GM20431 (cell line): Measurements from ENCODE around the gene CCDC60.

ENCODE experiments used
- in situ Hi-C: fragments of 300-500 bp; cut with MseI, MboI; formaldehyde crosslinking; loops from one replicate; pipeline ENCODE4 v1.15.0; 2020; ENCODE audit warnings: low sequenced_read_pairs; ENCODE audit not compliant: unreplicated experiment

CCDC60 gene, protein sequence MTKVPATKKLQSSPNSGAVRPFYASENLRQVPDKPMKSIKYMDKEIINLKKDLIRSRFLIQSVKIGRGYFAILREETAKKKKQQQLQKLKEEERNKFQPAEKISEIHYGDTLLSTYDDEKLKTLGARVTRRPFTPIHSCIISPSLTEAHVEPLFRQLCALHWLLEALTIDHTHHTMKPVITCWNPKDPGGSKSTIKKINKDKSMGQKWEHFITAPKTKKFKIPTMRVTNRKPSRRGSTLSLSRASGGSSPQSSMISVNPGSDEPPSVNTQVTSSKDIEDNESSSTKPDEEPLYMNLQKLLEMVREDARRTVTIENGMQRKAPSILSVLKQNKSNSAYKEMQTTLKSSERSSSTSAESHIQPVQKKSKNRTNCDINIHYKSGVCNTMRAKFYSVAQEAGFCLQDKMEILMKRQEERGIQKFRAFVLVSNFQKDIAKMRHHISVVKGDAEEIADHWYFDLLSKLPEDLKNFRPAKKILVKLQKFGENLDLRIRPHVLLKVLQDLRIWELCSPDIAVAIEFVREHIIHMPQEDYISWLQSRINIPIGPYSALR

DNA sequence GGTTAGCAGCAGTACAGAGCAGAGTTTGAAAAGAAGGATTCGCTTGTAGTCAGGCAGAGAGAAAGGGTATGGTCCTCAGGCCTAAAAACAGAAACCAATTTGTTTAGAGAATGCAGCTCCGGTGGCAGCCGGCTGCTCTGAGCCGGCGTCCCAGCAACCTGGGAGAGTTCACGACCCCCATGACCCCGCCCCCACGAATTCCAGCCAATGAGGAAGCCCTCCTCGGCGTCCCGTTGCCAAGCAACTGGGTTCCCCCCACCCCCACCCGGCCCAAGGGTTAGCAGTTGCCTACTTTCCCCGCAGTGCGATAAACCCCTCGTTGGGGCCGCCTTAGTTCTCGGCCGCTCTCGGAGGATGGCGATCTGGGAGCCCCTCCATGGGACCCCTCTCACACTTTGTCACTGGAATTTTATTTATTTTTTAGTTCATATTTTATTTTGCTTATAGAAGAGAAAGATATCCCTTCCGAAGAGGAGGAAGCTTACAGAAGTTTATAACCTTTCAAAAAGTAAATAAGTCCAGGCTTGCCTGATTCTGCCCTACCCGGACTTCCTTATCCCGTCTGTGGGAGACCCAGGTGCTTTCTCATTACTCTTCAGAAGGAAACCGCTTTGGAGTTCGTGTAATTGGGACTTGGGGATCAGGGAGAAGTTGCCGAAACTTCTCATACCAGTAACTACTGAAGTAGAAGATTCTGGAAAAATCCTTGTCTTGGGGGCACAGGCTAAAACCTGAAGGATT lies at the start of gene CCDC60:
CCDC60 (plus strand) TSS at position 300 of the 741 bp plus-strand sequence. CDS start 448 bp downstream, outside the sequence.
- in situ Hi-C loops = no loop called here

DNA sequence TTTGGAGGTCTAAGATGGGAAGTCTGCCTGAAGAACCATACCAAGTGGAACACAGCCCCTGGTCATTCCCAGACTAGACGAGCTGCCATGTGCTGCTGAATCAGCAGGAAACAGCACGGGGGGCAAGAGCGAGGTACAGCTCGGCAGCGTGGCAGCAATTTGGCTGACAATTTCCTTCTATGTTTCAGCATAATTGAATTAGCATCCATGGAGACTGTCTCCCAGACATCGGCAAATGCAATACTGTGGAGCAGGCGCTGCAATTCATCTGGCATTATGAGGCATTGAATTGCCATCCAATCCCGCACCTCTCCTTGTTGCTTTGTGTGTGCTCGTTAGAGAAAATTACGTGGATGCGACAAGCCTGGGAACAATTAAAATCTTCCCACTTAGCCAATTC lies 46.0 kb upstream of the CCDC60 start:
- in situ Hi-C loops = no loop called here

DNA sequence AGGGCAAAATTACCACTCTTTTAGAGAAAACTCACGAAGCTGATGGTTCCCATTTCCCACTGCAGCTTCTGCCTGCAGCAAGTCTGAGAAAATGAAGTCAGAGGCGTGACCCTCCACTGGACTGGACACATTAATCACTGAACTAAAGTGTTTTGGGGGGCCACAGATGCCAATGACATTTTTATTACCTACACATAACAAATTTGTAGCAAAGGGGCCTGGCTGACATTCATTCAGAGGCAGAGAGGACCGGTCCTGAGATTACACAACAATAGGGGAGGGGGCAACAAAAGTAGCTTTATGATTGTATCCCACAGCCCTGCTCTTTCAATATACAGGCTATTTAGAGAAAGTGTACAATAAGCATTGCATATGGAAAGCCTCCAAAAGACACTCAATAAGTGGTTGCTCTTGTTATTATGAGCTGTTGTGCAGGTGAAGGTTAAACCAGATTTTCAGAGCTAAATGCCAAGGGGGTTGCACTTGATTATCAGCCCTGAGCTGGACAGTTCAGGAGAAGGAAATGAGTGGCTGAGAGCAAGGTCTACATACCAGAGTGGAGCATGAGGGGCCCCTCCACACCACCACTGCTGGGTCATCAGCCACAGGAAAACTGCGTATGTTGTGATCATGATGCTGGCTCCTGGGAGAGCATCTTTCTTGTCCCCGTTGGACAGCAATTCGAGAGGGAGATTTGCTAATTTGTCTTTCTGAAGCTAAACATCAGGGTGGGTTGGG lies 41.5 kb upstream of the CCDC60 start:
- in situ Hi-C loops = no loop called here

DNA sequence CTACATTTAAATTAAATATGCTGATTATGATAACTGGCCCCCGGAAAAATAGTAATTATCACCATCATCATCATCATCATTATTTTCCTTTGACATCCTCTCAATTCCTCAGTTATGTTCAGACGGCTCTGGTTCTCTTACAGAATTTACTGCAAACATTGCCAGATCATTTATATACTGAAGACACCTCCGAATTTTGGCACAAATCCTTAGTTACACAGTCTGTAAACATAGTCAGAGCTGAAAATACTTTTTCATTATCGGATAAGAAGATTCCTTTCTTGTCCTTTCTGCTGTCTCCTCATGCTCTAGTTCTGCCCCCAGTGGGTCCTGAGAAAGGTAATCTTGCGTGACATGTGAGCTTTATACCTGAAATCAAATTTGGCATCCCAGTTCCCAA lies 40.3 kb upstream of the CCDC60 start:
- in situ Hi-C loops = no loop called here

DNA sequence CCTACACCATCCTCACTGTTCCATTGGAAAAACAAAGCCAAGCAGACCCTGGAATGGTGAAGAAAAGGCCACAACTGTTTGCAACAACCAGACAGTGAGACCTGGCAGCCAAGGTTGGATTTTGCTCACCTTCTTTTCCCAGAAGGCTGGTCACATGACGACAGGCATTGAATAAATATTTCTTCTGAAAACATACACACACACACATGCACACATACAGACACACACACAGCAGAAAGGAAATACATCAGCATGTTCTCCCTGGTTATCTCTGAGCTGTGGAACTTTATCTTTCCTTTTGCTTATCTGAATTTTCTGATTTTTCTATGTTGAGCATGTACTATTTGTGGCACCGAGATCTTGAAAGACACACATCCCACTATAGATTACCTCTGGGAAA lies 38.0 kb upstream of the CCDC60 start:
- in situ Hi-C loops = no loop called here

DNA sequence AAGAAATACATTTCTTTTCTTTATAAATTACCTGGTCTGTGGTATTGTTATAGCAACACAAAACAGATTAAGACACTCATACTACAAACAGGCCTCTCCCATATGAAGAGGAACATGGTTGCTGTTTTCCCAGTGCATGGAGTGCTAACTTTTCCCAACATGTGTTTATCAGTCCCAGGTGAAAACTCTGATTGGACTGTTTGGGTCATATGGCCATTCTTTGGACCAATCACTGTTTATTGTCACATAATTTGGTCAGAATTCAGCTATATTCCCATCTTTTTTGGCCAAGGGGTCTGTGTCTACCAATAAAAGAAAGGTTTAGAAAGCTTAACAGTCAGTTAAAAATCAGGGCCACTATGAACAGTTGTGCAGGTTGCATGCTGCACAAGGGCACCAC lies 35.4 kb upstream of the CCDC60 start:
- in situ Hi-C loops = no loop called here

DNA sequence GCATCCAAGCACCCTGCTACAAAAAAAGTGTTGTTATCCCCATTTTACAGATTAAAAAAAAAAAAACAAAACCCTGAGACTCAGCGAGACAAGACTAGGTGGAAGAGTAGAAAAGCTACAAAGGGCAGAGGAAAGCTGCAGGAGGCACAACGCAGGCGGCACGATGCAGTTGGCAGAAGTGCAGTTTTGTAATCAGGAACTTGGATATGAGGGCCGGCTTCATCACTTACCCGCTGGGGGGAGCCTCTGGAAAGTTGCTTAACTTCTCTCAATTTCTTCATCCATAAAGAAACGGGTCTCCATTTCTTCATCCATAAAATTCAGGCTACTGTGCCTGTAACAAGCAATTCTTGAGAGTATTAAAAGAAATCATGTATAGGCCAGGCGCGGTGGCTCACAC lies 33.1 kb upstream of the CCDC60 start:
- in situ Hi-C loops = no loop called here

DNA sequence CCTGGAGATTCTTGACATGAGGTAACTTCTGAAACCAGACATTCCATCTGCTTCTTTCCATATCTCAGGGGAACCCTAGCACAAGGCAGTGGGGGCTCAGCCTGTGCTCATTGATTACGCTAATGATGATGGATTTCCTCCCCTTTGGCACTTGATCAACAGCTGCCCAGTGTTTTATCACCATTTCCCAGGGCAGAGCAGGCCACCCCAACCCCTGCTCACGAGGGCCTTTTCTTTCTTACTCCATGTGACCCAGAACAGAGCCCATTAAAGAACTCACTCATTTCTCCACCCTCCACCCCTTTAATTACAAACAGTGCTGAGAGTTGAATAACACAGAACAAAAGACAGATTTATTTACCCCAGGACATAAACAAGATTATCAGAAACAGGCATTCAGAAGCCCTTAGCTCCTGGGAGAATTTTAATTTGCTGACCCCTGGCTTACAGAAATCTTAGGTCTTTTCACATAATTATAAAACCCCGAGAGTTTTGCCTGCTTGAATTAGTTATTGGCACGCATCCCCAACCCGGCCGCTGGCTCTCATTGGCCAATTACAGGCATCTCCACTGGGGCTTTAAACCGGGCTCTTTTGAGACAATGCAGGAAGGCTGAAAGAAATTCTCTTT lies 32.0 kb upstream of the CCDC60 start:
- in situ Hi-C loops = no loop called here

DNA sequence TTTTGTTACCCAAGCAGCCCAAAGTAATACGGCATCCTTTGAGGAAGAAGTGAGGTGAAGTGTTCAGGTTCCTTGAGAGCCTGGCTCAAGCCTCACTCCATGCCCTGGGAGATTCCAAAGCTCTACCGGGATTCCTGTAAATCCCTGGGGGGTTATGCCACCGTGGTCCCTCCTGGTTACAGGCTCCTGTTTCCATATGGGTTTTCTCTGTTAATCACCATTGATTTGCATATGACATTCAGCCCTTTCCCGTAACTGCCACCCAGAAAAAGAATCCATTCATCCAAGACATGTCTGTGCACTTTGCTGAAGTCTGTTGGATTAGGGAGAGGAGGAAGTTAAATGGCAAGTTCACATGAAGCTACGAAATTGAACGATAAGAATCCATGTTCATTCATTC lies 27.9 kb upstream of the CCDC60 start:
- in situ Hi-C loops = no loop called here

DNA sequence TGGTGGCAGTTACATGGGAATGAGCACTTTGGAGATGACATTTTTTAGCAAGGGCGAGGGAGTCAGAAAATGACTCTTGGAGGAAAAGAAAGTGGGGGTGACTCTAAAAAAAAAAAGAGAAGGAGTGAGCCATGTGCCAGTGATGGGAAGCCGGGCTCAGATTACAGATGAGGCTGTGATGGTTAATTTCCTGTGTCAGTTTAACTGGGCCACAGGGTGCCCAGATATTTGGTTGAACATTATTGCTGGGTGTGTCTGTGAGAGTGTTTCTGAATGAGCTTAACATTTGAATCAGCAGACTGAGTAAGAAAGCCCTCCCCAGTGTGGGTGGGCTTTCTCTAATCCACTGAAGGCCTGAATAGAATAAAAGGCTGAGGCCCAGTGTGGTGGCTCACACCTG lies 26.8 kb upstream of the CCDC60 start:
- in situ Hi-C loops = no loop called here

DNA sequence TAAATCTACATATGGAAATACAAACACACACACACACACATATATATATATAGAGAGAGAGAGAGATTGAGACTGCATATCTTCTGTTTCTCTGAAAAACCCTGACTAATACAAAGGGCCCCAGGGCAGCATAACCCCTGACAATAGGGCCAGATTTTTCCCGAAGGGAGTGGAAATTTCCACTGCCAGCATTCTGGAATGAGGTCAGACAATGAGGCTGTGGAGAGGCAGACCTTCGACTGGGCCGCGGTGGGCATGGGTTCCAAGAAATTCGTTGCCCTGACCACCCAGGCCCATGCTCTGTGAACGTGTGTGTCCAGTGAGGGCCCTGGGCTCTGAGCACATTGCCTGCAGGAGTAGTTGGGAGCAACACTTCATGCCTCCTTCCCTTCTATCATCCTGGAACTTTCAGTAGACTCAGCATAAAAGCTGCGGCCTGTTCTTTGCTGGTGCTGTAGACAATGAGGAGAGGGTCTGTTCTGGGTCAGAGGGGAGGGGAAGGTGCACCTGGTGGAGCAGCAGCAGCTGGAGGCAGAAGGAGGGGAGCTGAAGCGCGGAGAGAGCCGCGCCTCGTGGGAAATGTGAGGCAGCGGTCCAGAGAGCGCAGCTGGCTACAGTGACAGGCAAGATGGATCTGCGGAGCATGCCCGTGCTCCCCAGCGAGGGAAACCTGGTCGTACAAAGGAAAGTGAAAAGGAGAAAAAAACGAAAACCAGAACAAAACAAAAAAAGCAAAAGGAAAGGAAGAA lies 25.6 kb upstream of the CCDC60 start:
- in situ Hi-C loops = no loop called here

DNA sequence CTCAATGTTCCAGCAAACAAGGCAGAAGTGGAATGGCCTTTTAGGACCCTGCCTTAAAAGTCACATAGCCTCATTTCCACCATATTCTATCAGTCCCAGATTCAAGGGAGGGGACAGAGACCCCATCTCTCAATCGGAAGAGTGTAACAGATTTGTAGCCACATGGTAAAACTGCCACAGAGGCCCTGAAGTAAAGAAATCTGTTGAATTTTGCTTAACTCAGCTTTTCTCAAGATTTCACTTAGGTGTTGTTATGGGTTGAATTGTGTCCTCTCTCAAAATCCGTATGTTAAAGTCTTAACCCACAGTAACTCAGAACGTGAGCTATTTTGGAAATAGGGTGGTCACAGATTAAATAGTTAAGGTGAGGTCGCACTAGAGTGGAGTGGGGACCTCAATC lies 22.7 kb upstream of the CCDC60 start:
- in situ Hi-C loops = no loop called here

DNA sequence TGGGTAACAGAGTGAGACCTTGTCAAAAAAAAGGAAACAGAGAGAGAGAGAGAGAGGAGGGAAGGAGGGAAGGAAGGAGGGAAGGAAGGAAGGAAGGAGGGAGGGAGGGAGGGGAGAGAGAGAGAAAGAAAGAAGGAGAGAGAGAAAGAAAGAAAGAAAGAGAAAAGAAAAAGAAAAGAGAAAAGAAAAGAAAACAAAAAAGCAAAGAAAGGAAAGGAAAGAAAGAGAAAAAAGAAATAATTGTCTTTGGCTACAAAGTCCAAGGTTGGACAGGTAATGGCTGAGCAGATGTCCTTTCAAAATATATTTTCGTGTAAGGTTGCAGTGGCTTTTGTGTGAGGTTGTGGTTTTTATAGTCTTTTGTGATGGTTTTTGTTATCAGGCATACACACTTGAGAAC lies 21.6 kb upstream of the CCDC60 start:
- in situ Hi-C loops = no loop called here

DNA sequence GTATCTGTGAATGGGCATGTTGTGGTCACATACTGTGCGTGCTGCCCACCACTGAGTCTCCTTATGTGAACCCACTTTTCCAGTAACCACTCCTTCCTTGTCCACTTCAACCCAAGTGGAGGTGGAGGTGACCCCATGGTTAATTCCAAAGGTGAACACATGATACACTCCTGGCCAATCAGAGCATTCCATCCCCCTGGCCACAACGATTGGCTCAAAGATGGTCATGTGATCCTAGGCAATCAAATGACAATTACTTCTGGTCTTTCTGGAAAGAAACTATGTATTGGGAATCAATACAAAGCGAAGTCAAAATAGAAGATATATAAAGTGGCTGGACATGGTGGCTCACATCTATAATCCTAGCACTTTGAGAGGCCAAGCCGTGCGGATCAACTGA lies 20.2 kb upstream of the CCDC60 start:
- in situ Hi-C loops = no loop called here

DNA sequence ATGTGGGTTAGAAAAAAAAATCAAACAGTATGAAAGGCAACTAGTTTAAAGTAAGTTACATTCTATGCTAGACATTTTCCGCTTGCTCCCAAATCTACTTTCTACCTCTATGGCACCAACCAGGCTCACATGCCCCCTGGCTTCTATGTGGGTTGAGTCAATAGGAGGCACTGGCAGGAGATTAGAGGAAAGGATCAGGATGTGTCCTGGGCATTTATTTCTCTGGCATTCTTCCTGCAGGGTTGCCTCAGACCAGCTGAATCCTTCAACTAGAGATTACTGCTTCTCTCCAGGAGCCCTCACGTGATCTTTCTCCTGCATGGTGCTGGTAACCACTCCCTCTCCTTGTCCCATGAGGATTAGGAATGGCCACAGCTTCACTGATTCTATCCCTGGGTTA lies 14.9 kb upstream of the CCDC60 start:
- in situ Hi-C loops = no loop called here

DNA sequence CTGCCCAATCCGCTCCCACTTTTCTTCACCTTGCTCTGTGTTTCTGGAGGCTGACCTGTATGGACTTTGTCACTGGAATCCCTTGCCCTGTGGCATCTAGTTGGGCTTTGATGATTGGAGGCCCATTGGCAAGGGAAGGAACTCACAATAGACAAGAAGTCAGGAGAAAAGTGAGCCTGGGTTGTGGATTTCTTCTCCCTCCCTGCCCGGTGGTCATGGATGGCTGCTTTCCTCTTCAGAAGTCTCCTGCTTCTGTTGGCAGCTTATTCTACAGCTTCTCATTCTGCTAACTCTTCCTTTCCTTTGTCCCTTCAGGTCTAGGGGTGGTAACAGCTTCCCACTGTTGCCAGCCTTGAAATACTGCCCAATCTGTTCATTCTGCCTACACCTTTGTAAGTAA lies 13.9 kb upstream of the CCDC60 start:
- in situ Hi-C loops = no loop called here

DNA sequence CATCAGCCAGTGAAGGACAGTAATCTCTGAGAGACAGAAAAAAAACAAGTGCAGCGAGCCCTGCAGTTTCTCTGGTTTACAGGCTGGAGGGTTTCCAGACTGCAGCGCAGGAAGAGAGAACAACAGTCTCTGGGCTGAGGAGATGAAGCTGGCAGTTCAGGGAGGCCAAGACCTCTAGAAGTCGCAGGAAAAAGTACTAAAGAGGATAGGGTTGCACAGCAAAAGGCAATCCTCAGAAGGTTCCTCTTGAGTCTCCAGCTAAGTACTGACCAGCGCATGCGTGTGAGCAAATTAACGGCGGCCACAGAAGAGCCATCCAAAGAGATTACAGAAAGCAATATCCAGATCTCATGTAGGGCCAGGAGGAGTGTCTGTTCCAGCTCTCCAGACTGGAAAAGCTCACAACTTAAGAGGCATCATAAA lies 12.2 kb upstream of the CCDC60 start:
- in situ Hi-C loops = no loop called here

DNA sequence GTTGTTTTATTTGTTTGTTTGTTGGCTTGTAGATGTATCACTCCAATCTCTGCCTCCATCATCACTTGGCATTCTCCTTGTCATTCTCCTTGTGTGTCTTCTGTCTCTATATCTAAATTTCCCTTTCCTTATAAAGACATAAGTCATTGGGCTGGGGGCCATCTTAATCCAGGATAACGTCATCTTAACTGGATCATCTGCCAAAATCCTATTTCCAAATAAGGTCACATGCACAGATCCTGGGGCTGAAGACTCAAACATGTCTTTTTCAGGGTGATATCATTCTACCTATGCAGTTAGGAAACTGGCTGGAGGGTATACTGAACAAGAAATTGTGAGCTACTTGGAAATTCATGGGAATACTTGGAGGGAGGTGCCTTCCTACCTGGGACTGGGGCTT lies 8.7 kb upstream of the CCDC60 start:
- in situ Hi-C loops = no loop called here

DNA sequence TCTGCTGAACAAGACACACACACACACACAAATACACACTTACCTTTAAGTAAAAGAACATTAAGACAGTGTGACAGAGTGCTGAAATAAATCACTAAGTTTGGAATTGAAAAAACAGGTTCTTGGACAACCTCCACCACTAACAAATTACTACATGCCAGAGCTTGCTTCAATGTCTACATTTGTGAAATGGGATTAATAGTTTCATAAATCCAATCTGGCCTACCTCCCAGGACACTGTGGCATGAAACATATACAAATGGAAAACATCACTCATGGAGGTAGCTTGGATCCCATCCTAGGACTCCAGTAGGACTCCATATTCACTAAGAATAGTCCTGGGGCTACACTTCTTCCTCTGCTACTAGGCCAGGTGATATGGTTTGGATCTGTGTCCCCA lies 8.2 kb upstream of the CCDC60 start:
- in situ Hi-C loops = no loop called here

DNA sequence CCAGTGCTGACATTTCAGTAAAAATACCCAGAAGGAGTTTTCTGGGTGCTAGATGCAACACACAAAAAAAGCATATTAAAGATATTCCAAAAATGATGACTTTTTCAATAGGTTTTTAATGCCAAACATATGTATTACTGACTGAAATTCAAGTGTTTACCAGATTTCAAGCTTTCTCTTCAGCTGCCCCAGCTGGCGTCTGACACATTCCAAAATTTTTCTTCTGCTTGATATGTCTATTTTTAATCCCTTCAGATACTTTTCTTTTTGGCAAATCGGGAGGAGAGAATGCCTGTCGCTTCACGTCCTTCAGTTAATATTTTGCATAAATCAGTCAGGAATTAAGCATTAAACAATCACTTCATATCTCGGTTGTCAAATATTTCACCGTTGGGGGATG lies 7.1 kb upstream of the CCDC60 start:
- in situ Hi-C loops = no loop called here
